GM18867 (cell line): ENCODE results near the gene SYMPK.

Experiments used
- ATAC-seq: cut with Tn5 transposase; IDR thresholded peaks from one replicate; pipeline ENCODE4 v1.9.1; 2021; ENCODE audit warnings: mild to moderate bottlenecking, moderate library complexity; ENCODE audit not compliant: unreplicated experiment

Gene SYMPK

DNA sequence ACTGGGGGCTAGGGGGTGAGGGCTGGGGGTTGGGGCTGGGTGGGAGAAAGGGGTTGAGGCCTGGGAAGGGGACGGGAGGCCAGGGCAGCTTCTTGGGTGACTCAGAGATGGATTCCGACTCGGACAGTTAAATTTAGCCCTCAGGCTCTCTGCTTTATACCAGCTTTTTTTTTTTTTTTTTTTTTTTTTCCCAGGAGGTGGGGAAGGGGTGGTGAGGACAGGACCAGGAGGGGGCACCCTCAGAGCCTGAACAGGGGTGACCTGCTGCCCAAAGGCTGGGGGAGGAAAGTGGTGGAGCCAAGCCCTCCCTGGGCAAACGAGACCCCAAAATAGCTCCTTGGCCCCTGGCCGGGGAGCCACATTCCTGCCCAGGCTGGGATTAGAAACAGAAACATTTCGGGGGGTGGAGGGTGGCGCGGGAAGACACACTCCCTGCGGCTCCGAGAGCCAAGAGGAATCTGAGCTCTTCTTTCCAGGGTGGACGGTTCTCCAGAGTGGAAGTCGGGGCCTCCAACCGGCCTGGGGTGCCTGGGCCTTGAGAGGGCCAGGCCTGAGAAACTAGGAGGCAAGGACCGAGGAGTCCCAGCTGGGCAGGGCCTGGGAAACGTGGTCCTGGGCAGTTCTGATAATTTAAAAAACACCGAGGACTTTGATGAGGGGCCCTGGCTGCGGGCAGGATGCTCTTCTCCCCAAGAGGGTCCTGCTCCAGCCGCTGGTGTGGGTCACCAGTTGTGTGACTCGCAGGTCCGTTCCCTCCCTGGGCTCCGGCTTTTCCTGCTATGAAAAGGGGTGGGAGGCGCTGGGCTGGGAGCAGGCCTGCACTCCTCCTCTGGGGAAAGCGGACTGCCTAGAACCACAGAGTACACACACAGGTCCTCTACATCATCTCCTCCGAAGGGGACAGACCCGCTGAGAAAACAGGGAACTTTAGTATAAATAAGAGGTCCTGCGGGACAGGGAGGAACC, 79.8 kb downstream of the SYMPK start:
- no peak for ATAC-seq

DNA sequence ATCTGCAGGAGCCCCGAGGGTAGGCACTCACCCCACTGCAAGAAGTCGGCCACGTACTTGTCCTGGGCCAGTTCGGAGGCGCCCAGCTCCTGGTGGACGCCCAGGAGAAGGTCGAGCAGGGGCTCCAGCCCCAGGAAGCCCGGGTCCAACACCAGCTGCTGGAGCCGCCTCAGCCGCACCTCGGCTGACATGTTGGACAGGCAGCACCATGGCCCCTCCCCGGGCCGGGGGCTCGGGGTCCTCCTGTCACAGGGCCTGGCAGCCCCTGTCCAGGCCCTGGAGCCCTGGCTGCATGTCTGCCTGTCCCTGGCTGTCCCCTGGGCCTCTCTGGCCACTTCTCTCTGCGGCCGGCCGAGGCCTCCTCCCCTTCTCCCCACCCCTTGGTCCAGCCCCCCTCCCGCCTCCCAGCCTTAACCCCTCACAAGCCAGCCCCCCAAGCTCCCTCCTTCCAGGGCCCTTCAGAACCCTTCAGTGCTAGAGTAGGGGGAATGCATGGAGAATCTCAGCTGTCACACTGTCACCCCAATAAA, 80.7 kb downstream of the SYMPK start, which contains the start of gene DMPK:
DMPK (minus strand) TSS at position 329 of the 530 bp plus-strand sequence; CDS start at position 191, 138 bp downstream.
- ATAC-seq: no peak

DNA sequence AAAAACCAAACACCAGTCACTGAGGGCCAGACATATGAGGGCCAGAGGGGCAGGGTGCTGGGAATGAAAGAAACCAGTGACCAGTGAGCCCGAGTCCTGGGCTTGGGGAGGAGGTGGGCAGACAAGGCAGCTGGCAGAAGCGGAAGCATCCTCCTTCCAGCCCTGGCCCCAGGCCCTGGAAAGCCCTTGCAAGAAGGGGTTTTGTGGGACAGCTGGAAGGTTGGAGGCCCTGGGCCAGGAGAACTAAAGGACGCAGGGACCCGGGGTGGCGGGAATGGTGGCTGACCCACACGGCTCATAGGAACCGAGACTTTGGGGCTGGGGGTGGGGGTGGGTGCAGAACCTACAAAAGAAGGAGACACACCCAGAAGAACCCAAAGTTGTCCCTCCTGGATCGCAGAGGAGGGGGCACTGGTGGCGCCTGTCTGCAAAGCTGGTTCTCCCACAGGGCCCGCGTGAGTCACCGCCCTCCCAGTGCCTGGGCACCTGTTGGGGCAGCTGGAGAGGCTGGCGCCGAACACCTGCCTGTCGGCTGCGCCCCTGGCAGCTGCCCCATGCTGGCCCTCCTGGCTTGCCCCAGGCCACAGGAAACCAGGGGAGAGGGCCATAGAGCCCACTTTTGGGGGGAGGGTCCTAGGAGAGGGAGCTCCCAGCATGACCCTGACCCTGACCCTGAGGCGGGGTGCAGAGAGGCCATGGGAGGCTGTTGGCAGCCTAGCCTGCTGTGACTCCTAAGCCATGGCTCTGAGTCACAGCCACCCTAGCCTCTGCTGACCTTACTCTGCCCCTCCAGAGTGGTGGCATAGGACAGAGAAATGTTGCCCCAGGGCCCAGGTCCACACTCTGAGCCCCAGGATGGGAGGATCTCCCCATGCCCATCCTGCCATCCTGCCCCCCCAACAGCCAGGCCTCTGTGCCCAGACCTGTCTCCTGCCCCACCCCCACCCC, 81.5 kb downstream of the SYMPK start:
- no peak for ATAC-seq

DNA sequence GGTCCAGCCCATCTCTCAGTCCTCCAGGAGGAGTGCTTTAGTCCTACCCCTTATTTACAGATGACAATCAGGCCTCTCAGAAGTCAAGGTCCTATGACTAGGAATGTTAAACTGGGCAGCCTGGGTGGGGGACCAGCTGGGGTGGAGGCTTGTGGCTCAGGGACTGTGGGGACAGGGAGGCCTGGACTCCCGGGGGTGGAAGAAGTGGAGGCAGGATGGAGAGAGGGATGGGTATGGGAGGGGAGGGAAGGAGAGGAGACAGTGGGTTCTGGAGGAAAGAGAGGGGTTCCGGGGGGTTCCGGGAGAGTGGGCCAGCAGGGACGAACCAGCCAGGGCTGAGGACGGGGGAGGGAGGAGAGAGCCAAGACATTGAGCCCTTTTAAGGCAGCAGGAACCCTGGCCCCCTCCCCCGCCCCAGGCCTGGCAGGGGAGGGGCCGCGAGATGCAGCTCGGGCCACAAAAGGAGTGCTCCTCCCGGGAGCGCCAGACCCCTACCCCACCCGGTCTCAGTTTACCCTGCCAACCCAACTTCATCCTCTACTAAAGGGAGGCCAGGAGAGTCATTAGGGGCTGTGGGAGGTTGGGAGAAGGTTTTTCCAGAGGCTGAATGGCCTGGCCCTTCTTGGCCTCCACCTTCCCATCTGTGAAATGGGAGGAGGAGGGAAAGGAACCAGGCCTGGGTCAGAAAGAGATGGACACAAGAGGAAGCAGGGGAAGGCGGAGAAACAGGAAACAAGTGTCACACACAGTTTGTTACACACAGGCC, 82.3 kb downstream of the SYMPK start:
- ATAC-seq: no peak

DNA sequence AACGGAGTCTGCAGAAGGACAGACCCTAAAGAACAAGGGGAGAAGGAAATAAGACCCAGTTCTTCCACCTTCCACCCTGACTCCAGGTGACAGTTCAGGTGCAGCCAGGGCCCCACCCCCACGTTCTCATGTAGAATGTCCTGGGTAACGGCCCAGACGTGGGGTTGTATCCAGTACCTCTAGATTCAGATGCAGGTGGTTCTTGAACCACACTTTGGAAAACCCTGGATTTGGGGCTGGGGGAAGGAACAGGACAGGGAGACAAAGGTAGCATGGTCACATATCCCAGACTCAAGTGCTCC, 82.8 kb downstream of the SYMPK start:
- no peak for ATAC-seq

DNA sequence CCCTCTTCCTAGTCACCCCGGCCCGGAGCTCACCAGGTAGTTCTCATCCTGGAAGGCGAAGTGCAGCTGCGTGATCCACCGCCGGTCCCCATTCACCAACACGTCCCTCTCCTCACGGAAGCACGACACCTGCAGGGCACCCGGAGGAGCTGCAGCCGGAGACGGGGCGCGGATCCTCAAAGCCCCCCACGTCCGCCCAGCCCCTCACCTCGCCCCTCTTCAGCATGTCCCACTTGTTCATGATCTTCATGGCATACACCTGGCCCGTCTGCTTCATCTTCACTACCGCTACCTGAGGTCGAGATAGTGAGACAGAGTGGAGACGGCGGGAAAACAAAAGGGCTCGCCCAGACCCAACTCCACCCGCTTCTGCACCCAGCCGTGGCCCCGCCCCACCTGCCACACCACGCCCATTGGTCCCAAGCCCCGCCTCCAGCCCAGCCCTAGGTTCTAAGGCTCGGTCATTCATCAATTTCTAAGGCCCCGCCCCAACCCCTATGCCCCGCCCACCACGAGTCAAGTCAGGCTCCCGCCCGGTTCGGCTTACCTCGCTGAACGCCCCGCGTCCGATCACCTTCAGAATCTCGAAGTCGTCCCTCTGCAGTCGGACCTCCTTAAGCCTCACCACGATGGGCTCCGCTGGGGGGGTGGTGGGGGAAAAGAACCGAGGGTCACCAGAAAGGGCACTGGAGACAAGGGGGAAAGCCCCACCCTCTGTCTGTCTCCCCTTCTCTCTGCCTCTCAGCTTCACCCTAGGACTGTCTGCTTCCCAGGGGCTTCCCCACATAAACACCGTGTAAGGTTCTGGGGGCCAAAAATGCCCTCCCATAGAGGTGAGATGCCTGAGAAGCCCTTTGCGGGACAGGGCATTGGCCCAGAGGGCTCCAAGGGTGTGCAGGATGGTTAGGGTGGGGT, 83.5 kb downstream of the SYMPK start:
- ATAC-seq: peak; percentile 83

DNA sequence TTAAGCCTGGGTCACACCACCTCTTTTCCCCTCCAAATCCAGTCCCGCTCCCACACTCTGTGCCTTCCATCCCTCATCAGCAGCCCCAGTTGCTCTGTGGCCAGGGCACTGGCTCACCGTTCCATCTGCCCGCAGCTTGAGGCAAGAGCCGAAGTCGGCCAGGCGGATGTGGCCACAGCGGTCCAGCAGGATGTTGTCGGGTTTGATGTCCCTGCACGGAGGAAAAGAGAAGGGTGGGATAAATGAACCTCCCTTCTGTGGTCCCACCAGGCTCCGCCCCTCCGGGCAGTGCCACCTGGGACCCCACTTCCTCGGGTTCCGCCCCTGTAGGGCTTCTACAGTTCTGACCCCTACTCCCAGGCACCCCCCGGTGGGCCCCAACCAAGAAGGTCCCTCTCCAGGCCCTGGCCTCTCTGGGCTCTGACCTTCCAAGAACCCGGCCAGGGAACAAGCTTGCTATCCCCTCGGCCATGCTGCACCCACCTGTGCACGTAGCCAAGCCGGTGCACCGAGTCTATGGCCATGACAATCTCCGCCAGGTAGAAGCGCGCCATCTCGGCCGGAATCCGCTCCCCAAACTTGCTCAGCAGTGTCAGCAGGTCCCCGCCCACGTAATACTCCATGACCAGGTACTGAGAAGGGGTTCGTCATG, 84.8 kb downstream of the SYMPK start:
- ATAC-seq: no peak

DNA sequence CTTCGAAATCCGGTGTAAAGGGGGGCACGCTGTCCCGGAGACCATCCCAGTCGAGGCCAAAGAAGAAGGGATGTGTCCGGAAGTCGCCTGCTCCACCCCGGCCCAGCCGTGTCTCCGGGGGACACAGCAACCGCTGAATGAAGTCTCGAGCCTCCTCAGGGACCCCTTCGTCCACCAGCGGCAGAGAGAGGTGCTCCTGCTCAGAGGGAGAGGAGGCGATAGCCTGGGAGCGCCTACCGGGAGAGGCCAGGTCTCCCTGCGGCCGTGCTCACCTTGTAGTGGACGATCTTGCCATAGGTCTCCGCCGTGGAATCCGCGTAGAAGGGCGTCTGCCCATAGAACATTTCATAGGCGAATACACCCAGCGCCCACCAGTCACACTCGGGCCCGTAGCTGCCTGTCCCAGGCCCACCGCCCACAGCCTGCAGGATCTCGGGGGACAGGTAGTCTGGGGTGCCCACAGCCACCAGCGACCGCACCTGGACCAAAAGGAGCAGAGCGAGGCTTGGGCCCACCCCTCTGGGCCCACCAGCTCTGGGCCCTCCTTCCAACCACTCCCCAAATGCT, 85.5 kb downstream of the SYMPK start:
- no peak for ATAC-seq

DNA sequence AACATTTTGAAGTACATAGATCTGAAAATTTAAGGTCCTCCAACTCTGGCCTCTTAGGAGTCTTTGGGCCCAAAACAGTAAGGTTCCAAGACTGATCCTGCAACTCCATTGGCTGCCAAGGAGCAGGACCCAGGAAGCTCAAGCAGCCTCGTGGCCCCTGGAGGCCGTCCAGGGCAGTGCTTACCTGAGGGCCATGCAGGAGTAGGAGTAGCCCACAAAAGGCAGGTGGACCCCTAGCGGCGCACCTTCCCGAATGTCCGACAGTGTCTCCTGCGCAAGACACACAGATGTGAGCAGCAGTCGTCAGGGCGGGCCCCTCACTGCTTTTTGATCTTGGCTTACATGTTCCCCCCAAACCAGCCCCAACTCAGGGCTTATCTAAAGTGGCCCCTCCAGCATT, 88.2 kb downstream of the SYMPK start:
- ATAC-seq: no peak

DNA sequence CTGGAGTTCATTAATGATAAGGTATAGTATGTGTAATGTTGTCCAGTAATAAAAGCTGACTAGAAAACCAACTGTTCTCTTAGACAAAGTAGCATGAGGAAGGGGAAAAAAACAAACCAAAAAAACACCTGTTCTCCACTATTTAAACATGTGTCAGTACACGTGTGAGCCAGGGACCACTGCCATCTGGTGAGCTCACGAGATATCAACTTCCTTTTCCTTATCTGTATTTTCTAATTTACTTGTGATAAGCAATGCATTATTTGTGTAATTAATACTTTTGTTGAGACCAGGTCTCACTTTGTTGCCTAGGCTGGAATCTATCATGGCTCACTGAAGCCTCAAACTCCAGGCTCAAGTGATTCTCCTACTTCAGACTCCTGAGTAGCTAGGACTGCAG, 89.6 kb downstream of the SYMPK start:
- ATAC-seq: no peak

DNA sequence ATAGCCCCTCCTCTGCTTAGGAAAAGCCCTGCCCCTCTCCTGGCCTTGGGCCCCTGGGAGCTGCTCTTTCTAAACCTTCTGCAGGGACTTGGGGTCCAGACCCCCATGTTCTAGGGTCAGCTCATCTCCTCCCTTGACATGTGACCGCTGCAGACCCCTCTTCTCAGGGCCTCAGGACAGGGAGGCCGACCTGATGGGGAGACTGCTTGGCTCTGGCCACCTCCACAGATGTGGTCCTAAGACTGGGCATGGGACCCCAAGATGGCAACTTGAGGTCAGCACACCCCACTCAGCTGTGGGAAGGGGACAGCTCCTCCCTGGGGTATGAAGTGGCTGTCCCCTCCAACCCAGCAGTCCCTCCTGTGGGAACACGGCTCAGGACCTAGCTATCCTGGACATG, 90.0 kb downstream of the SYMPK start:
- ATAC-seq: no peak

DNA sequence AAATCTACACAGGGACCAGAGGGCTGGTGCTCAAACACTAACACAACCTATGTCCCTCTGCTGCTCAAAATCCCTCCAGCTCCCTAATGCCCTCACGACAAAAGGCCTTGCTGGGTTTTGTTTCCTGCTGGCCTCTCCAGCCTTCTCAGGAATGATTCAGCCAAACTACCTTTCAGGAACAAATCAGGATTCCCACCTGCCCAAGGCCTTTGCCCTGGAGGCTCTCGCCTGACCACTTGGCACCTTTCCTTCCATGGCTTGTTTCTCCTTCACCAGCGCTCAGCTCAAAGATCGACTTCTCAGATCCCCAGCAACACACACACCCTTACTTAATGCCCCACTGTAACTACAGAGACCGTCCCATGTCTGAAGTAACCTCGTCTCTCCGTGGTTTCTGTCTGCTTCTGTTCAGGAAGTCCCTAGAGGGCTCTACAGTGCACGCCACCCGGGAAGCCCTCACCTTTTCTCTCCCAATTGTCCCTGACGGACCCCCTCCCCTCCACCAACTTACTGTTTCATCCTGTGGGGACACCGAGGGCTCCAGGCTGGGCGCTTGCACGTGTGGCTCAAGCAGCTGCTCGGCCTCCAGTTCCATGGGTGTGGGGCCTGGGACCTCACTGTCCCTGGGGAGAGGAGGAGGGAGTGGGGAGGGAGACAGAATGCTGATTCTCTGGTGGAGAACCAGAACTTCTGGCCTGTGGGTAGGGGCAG, 90.7 kb downstream of the SYMPK start:
- ATAC-seq: no peak

DNA sequence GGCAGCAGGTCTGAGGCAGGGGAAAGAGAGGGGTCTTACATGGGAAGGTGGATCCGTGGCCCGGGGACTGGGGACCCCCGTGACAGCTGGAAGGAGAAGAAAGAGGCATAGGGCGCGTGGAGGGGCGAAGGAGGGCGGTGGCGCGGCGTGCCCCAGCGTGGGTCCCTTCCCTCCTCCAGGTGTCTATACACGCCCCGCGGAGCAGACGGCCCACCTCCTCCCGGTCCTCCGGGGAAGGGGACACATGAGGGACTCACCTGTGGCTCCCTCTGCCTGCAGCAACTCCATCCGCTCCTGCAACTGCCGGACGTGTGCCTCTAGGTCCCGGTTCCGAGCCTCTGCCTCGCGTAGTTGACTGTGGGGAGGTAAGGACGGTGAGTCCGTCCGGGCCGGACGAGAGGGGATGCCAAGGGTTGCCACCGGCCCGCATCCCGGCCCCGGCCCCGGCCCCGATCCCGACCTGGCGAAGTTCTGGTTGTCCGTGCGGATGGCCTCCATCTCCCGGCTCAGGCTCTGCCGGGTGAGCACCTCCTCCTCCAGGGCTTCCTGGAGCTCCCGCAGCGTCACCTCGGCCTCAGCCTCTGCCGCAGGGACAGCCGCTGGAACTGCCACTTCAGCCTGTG, 91.5 kb downstream of the SYMPK start:
- no peak for ATAC-seq

DNA sequence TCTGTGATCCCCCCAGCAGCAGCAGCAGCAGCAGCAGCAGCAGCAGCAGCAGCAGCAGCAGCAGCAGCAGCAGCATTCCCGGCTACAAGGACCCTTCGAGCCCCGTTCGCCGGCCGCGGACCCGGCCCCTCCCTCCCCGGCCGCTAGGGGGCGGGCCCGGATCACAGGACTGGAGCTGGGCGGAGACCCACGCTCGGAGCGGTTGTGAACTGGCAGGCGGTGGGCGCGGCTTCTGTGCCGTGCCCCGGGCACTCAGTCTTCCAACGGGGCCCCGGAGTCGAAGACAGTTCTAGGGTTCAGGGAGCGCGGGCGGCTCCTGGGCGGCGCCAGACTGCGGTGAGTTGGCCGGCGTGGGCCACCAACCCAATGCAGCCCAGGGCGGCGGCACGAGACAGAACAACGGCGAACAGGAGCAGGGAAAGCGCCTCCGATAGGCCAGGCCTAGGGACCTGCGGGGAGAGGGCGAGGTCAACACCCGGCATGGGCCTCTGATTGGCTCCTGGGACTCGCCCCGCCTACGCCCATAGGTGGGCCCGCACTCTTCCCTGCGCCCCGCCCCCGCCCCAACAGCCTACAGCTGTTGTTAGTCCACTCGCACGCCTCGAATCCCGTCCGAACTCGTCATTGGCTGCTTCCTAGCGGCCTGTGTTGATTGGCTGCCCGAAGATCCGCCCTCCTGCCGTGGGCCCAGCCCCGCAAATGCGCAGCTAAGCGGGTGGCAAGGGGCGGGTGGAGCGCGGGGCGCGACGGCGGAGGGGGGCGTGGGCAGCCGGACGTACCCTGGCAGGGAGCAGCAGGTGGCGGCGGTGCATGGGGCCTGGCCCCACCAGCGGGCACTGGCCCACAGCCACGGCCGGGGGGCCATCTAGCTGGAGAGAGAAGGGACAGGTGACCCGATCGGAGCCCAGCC, 92.5 kb downstream of the SYMPK start:
- ATAC-seq: peak; percentile 47

DNA sequence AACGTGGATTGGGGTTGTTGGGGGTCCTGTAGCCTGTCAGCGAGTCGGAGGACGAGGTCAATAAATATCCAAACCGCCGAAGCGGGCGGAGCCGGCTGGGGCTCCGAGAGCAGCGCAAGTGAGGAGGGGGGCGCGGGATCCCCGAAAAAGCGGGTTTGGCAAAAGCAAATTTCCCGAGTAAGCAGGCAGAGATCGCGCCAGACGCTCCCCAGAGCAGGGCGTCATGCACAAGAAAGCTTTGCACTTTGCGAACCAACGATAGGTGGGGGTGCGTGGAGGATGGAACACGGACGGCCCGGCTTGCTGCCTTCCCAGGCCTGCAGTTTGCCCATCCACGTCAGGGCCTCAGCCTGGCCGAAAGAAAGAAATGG, 93.1 kb downstream of the SYMPK start:
- ATAC-seq: peak; percentile 16

DNA sequence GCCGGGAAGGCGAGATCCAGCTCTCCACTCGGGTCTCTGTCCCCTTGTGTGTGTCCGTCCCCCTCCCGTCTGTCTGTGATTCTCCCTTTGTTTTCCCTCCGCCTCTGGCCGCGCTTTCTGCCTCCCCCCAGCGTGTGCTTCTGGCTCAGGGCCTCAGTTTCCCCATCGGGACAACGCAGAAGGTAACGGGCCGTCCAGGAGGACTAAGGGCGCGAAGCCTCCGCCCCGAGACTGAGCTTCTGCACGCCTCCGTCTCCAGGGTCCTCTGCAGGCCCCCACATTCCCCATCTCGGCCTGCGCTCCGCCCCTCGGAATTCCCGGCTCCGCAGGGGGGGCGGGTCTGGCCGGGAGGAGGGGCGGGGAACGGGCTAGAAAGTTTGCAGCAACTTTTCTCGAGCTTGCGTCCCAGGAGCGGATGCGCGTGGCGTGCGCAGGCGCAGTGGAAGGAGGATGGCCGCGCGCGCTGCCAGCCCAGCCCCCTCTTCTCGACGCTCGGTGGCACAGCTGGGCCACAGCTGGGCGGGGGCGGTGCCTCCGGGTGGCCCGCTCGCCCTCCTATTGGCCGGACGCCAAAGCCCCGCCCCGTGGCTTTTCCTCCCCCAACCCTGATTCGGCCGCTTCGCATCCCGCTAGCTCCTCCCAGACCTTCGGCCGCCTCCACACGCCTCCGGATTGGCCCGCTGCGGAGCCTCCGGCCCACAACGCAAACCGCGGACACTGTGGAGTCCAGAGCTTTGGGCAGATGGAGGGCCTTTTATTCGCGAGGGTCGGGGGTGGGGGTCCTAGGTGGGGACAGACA, 93.8 kb downstream of the SYMPK start, which contains the start of gene SIX5:
SIX5 (minus strand) TSS at position 269 of the 799 bp plus-strand sequence. CDS start 408 bp downstream, outside the sequence.
- ATAC-seq: peak; percentile 61
